Astrocyte of the spinal cord (primary cell): ENCODE data around the gene PIGH.
A peak's percentile ranks its signal among the peaks of the same experiment; 100 is the strongest.

Experiments
- DNase-seq: peaks from one replicate; pipeline ENCODE4 v3.0.0; 2011; ENCODE audit warnings: low read depth, low spot score
- H3K4me3 ChIP-seq: 2 replicates; pipeline ENCODE4 v1.5.1; 2011; ENCODE audit warnings: low read depth, mild to moderate bottlenecking, low read length, moderate library complexity
- in situ Hi-C: cut with HindIII; loops from 2 replicates; pipeline ENCODE4 v1.10.0; 2017; ENCODE audit warnings: low sequenced_read_pairs
- TF ChIP-seq, protein P1 (sequence below): IDR thresholded peaks from 2 replicates; pipeline ENCODE4 v1.5.1; 2012; ENCODE audit warnings: low read depth, mild to moderate bottlenecking, low read length, inconsistent platforms

The PIGH gene

DNA sequence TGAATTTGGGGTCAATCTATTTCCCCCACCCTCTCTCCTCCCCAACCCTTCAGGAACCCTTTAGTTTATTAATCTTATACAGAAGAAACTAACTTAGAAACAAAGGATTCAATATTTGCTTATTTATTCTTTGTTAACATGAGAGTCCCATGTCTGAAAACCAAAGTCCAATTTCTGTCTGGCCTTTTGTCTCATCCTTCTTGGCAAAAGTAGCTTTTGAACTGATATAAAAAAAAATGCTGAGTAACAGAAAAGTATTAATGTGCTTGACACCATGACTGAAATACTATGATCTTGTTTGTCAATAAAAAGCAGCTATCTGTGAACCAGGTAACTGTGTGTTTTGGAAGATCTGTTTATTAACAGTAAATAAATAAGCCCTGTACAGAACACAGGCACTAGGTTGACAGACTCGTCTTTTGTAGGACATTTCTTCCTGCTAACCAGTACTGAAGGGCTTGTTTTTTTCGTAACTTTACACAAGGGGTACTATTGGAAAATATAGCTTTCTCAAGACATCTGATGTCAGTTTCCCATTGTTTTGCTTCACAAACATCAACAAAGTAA is 10.8 kb downstream of the PIGH start:
- TF ChIP-seq, protein P1, sequence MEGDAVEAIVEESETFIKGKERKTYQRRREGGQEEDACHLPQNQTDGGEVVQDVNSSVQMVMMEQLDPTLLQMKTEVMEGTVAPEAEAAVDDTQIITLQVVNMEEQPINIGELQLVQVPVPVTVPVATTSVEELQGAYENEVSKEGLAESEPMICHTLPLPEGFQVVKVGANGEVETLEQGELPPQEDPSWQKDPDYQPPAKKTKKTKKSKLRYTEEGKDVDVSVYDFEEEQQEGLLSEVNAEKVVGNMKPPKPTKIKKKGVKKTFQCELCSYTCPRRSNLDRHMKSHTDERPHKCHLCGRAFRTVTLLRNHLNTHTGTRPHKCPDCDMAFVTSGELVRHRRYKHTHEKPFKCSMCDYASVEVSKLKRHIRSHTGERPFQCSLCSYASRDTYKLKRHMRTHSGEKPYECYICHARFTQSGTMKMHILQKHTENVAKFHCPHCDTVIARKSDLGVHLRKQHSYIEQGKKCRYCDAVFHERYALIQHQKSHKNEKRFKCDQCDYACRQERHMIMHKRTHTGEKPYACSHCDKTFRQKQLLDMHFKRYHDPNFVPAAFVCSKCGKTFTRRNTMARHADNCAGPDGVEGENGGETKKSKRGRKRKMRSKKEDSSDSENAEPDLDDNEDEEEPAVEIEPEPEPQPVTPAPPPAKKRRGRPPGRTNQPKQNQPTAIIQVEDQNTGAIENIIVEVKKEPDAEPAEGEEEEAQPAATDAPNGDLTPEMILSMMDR = no peak
- H3K4me3 ChIP-seq = no peak overlapping the region
- in situ Hi-C loops = no loop called here
- DNase-seq = no peak

DNA sequence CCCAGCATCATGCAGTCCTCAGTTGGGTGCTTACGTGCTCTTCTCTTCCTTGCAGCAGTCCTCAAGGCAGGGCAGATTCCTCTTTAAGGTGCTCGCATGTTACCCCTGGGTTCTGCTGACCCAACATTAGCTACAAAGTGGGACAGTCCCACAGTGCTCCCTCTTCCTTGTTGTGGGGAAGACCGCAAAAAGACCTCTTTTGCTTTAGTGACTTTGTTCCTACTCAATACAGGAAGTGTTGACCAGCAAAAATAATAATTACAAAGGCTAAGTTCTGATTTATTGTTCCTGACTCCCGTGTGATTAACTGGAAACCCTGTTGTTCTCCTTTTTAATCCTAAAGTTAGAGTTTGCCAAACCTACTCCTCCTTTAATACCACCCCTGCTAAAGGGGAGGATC is 13.7 kb downstream of the PIGH start:
- no peak for DNase-seq
- TF ChIP-seq, protein P1 = no peak
- H3K4me3 ChIP-seq = no peak overlapping the region
- in situ Hi-C loops = no loop called here

DNA sequence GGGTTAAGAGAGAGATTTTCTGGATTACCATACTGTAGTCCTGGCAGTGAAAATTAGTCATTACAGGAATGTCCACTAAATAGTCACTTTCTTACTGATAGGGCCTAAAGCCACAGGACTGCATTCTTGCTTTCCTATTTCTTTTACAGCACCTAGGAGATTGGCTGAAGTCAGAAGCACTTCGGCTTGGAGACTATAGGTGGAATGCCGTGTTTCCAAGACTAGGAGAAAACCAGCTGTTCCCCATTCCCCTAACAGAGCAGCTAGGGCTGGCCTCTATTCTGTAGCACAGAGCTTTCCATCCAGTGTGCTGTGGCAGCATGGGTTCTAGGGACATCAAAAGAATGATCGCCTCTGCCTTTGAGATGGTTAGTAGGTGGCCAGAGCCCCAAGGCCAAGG is 15.1 kb downstream of the PIGH start:
- in situ Hi-C loops = no loop called here
- DNase-seq = no peak
- TF ChIP-seq, protein P1 = no peak
- no peak overlapping the region for H3K4me3 ChIP-seq

DNA sequence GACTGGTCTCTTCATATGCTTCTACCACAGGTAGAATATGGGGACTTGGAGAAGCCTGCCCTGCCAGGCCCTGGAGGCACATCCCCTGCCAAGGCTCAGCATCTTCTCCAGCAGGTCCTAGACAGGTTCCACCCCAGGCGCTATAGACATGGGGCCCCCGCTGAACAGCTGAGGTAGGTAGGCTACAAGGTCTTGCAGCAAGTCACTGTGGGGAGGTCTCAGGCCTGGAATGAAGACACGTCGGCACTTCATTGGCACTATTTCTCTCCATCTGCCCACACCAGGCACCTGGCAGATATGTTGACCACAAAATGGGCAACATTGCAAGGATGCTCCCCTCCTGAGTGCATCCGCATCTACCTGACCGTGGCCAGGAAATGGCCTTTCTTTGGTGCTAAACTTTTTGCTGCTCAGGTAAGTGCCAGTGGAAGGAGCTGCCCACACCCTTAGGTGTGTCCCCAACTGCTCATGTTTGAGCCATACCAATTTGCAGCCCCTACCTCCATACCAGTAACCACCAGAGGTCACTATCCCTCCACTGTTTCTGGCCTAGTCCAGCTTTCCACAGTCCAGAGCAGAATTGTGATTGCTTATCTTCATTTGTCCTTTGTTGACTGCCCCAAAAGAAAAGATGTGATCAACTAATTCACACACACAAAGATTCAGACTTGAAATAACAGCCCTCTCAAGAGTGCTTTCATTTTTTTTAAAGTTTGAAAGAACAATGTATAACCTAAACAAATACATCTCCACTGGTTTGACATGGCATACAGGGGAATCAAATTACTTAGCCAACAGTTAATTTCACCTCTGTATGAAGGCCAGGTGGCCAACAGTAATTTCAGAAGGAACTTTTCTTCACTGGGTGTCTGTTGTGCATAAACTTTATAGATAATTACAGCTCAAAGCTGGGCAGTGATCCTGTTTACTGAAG is 16.1 kb downstream of the PIGH start:
- TF ChIP-seq, protein P1 = peak; percentile 76
- DNase-seq = peak; percentile 39
- no peak overlapping the region for H3K4me3 ChIP-seq
- in situ Hi-C loops = no loop called here

DNA sequence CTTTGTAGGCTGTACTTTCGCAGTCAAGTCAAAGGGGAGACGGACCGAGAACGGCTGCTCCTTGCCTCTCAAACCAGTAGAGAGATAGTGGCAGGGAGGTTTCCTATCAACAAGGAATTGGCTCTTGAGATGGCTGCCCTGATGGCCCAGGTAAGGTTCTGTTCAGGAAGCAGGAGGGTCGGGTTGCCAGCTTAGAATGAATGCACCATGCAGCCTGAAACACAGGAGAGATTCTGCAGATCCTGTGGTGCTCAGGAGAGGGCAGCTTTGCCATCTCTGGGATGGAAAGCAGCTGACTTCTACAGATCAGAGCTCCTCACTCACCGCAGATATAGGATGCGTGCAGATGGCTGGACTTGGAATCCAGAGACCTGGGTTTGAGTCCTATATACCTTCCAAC is 18.0 kb downstream of the PIGH start:
- TF ChIP-seq, protein P1 = no peak
- in situ Hi-C loops = no loop called here
- H3K4me3 ChIP-seq = no peak overlapping the region
- no peak for DNase-seq

DNA sequence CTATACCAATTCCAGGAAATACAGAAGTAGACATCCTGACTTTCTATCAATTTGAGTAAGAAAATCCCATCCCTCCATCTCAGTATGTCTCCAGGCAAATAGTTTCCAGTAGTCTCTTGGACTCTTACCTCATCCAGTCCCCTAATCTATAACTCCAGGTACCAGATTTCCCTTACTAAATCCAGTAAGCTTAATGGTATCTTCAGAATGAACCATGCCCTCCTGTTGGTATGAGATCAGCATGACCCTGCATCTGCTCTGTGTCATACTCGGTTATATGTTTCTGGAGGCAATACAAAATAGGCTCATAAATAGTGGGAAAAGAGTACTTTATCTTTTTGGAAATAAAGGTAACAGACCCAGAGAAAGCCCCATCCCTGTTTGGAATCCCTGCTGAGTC is 18.4 kb downstream of the PIGH start:
- TF ChIP-seq, protein P1 = no peak
- in situ Hi-C loops = no loop called here

More for the DNA sequence above, 18.4 kb downstream of the PIGH start:
- no peak for DNase-seq
- no peak overlapping the region for H3K4me3 ChIP-seq
